ENCODE data around the gene RIC8B.

The RIC8B gene

GRCh38 chr12:106744600-106744999, 29.9 kb upstream of the RIC8B start:
- no peak for TF ChIP-seq CTCF (IDR thresholded peaks at IDR 0.05; ENCODE audit: extremely low read depth, insufficient read depth, missing control alignments)
- DNase-seq (ENCODE audit: low spot score) = no peak

GRCh38 chr12:106745181-106745745, 29.2 kb upstream of the RIC8B start:
- in situ Hi-C loops (cut with MboI; ENCODE audit: low pct_unique_long_range_greater_than_20kb, low sequenced_read_pairs, unreplicated experiment) = no loop called here
- DNase-seq (ENCODE audit: low spot score) = no peak
- TF ChIP-seq CTCF (IDR thresholded peaks at IDR 0.05; ENCODE audit: extremely low read depth, insufficient read depth, missing control alignments) = no peak

More at GRCh38 chr12:106744600-106744999, 29.9 kb upstream of the RIC8B start:
- in situ Hi-C loops (cut with MboI; ENCODE audit: low pct_unique_long_range_greater_than_20kb, low sequenced_read_pairs, unreplicated experiment) = no loop called here

- in situ Hi-C loops (cut with MboI; ENCODE audit: low pct_unique_long_range_greater_than_20kb, low sequenced_read_pairs, unreplicated experiment) = no loop called here
- DNase-seq (ENCODE audit: low spot score) = peak; percentile 15
- no peak for TF ChIP-seq CTCF (IDR thresholded peaks at IDR 0.05; ENCODE audit: extremely low read depth, insufficient read depth, missing control alignments)
Observed at GRCh38 chr12:106747973-106748436, 26.5 kb upstream of the RIC8B start.

GRCh38 chr12:106750524-106750923, 24.0 kb upstream of the RIC8B start:
- in situ Hi-C loops (cut with MboI; ENCODE audit: low pct_unique_long_range_greater_than_20kb, low sequenced_read_pairs, unreplicated experiment) = no loop called here
- TF ChIP-seq CTCF (IDR thresholded peaks at IDR 0.05; ENCODE audit: extremely low read depth, insufficient read depth, missing control alignments) = no peak
- no peak for DNase-seq (ENCODE audit: low spot score)

- no peak for TF ChIP-seq CTCF (IDR thresholded peaks at IDR 0.05; ENCODE audit: extremely low read depth, insufficient read depth, missing control alignments)
- in situ Hi-C loops (cut with MboI; ENCODE audit: low pct_unique_long_range_greater_than_20kb, low sequenced_read_pairs, unreplicated experiment) = no loop called here
- DNase-seq (ENCODE audit: low spot score) = peak; percentile 63
Observed at GRCh38 chr12:106753526-106753925, 21.0 kb upstream of the RIC8B start.

GRCh38 chr12:106754331-106754730, 20.2 kb upstream of the RIC8B start:
- DNase-seq (ENCODE audit: low spot score) = no peak
- no peak for TF ChIP-seq CTCF (IDR thresholded peaks at IDR 0.05; ENCODE audit: extremely low read depth, insufficient read depth, missing control alignments)
- in situ Hi-C loops (cut with MboI; ENCODE audit: low pct_unique_long_range_greater_than_20kb, low sequenced_read_pairs, unreplicated experiment) = no loop called here

Data from GM13977 (cell line).